HepG2 (cell line): ENCODE measurements around the gene NEDD4. TPM values are rescaled to one million over a fixed set of nuclear protein-coding genes. Genes with fewer than 3 reads are reported as not detected.

ENCODE experiments used
- ATAC-seq: fragments of 200-7000 bp; cut with Tn5 transposase; 3 replicates; pipeline ENCODE4 v1.9.1; 2020; ENCODE audit warnings: mild to moderate bottlenecking, moderate library complexity
- BruUV-seq: library from RNA; stranded (reverse); fragments of 400-500 nt; replicated peaks from 2 replicates; lab custom pipeline; 2021; lab: Mats Ljungman, UMichigan
- CTCF ChIA-PET: fragments of 300-600 bp; formaldehyde crosslinking; extraction: SDS; loops from one replicate; lab custom pipeline; 2021; ENCODE audit warnings: low total read pairs, inconsistent platforms, low intra/inter-chr PET ratio; lab: Yijun Ruan, JAX
- POLR2A ChIA-PET: fragments of 350-600 bp; sonication (Branson Sonifier 250); formaldehyde crosslinking; loops from one replicate; lab custom pipeline; 2020; ENCODE audit warnings: antibody characterized with exemption, inconsistent platforms; lab: Yijun Ruan, JAX
- DNase-seq: peaks from one replicate; pipeline ENCODE4 v3.0.0-alpha.2; 2015; ENCODE audit warnings: low spot score
- FAIRE-seq: peaks from 3 replicates; lab custom pipeline; 2011; peaks lifted over from hg19 to GRCh38; lab: Jason Lieb, UNC
- H2AFZ ChIP-seq: one replicate; pipeline ENCODE4 v1.6.1; 2011; ENCODE audit warnings: low read length, inconsistent platforms
- H3K27ac ChIP-seq: fragments of 300-600 bp; 3 replicates; pipeline ENCODE4 v1.8.0; 2011; ENCODE audit warnings: mixed run types, mild to moderate bottlenecking, mixed read lengths, low read length, inconsistent platforms; ENCODE audit not compliant: insufficient read depth; ENCODE audit errors: extremely low read length
- H3K27me3 ChIP-seq, 2 experiments: fragments of 200-600 bp in 1 of 2; 2 replicates in 1 of 2; 3 replicates in 1 of 2; pipeline versions ENCODE4 v1.6.0 to v1.8.0; 2011; ENCODE audit warnings: low read length in 2 of 2, mild to moderate bottlenecking in 2 of 2, moderate library complexity in 2 of 2, inconsistent platforms in 1 of 2; ENCODE audit not compliant: insufficient read depth in 2 of 2, control insufficient read depth in 1 of 2
- H3K36me3 ChIP-seq, 2 experiments: fragments of 200-600 bp in 1 of 2; replicated peaks in 1 of 2; 2 replicates in 1 of 2; 3 replicates in 1 of 2; pipeline versions ENCODE4 v1.5.1 to v1.8.0; 2011; ENCODE audit warnings: low read length in 2 of 2, inconsistent platforms in 1 of 2; ENCODE audit not compliant: insufficient read depth in 2 of 2, control insufficient read depth in 1 of 2
- H3K4me1 ChIP-seq: 2 replicates; pipeline ENCODE4 v1.5.1; 2012; ENCODE audit warnings: low read length, inconsistent platforms; ENCODE audit not compliant: insufficient read depth
- H3K4me2 ChIP-seq: 2 replicates; pipeline ENCODE4 v1.6.0; 2011; ENCODE audit warnings: low read depth, low read length, inconsistent platforms
- H3K4me3 ChIP-seq, 3 experiments: fragments of 200-600 bp in 1 of 3; sonication (generic), shearing (Covaris generic) in 1 of 3; replicated peaks in 1 of 3; 2 replicates each; pipeline ENCODE4 v1.5.1; 2011 to 2016; ENCODE audit warnings: low read length in 3 of 3, inconsistent platforms in 2 of 3, low read depth in 2 of 3, mild to moderate bottlenecking in 2 of 3, control low read depth in 1 of 3, mixed read lengths in 1 of 3; ENCODE audit not compliant: insufficient read depth in 1 of 3
- H3K79me2 ChIP-seq: one replicate; pipeline ENCODE4 v1.6.1; 2011; ENCODE audit warnings: low read length, inconsistent platforms; ENCODE audit not compliant: insufficient read depth
- H3K9ac ChIP-seq: 2 replicates; pipeline ENCODE4 v1.6.0; 2011; ENCODE audit warnings: mild to moderate bottlenecking, low read depth, low read length, inconsistent platforms; ENCODE audit not compliant: insufficient read depth
- H3K9me3 ChIP-seq: 2 replicates; pipeline ENCODE4 v1.5.1; 2012; ENCODE audit warnings: mild to moderate bottlenecking, low read length
- H4K20me1 ChIP-seq: 2 replicates; pipeline ENCODE4 v1.6.0; 2011; ENCODE audit warnings: inconsistent platforms, mild to moderate bottlenecking, low read length, moderate library complexity; ENCODE audit not compliant: insufficient read depth
- ATF7 ChIP-seq, 2 experiments: fragments of 450-650 bp in 1 of 2; sonication (generic) in 1 of 2; formaldehyde crosslinking in 1 of 2; IDR thresholded peaks; 2 replicates each; pipeline versions ENCODE4 v1.4.0 to v1.6.1; 2016 to 2020; ENCODE audit warnings: antibody characterized with exemption in 1 of 2, mild to moderate bottlenecking in 1 of 2, missing genetic modification reagents in 1 of 2
- E2F5 ChIP-seq: sonication (generic); formaldehyde crosslinking; conservative IDR thresholded peaks from 2 replicates; pipeline ENCODE4 v1.4.0; 2020; ENCODE audit warnings: missing genetic modification reagents
- ELF1 ChIP-seq: sonication (generic); formaldehyde crosslinking; IDR thresholded peaks from 2 replicates; pipeline ENCODE4 v1.4.0; 2020; ENCODE audit warnings: missing genetic modification reagents
- MAFG ChIP-seq: sonication (generic); formaldehyde crosslinking; IDR thresholded peaks from 2 replicates; pipeline ENCODE4 v1.5.1; 2020; ENCODE audit warnings: mild to moderate bottlenecking, missing genetic modification reagents
- MXI1 ChIP-seq: IDR thresholded peaks from 3 replicates; pipeline ENCODE4 v1.6.1; 2012; ENCODE audit warnings: low read depth, low read length, inconsistent platforms, borderline replicate concordance
- NFIC ChIP-seq: IDR thresholded peaks from 2 replicates; pipeline ENCODE4 v1.6.1; 2012; ENCODE audit warnings: mild to moderate bottlenecking, low read length, inconsistent platforms
- RARA ChIP-seq: IDR thresholded peaks from 2 replicates; pipeline ENCODE4 v1.6.1; 2016; ENCODE audit warnings: missing genetic modification reagents, missing compliant biosample characterization
- ZEB1 ChIP-seq: IDR thresholded peaks from 2 replicates; pipeline ENCODE4 v1.6.1; 2012; ENCODE audit warnings: mild to moderate bottlenecking, low read depth, inconsistent platforms; ENCODE audit not compliant: insufficient replicate concordance
- ZNF136 ChIP-seq: sonication (generic); formaldehyde crosslinking; IDR thresholded peaks from 2 replicates; pipeline ENCODE4 v1.8.1; 2022; ENCODE audit warnings: low read depth, mild to moderate bottlenecking, moderate library complexity, missing genetic modification reagents
- ZNF232 ChIP-seq: sonication (generic); formaldehyde crosslinking; IDR thresholded peaks from 2 replicates; pipeline ENCODE4 v1.4.0; 2020; ENCODE audit warnings: missing genetic modification reagents, borderline replicate concordance
- ZNF329 ChIP-seq: sonication (generic); formaldehyde crosslinking; IDR thresholded peaks from 2 replicates; pipeline ENCODE4 v1.9.0; 2021; ENCODE audit warnings: low read depth, mild to moderate bottlenecking, missing genetic modification reagents
- ZNF354B ChIP-seq: sonication (generic); formaldehyde crosslinking; IDR thresholded peaks from 2 replicates; pipeline ENCODE4 v1.8.0; 2022; ENCODE audit warnings: mild to moderate bottlenecking, missing genetic modification reagents
- ZNF788 ChIP-seq: sonication (generic); formaldehyde crosslinking; IDR thresholded peaks from 2 replicates; pipeline ENCODE4 v1.5.0; 2020; ENCODE audit warnings: mild to moderate bottlenecking, missing genetic modification reagents, borderline replicate concordance
- ZNF83 ChIP-seq: sonication (generic); formaldehyde crosslinking; IDR thresholded peaks from 2 replicates; pipeline ENCODE4 v1.4.0; 2020; ENCODE audit warnings: missing genetic modification reagents, mild to moderate bottlenecking, borderline replicate concordance
- WGBS: methylation state at CpG from one replicate; pipeline ENCODE4 v1.1.6; 2017; ENCODE audit warnings: low lambda C conversion rate; 5-methylcytosine and 5-hydroxymethylcytosine counted together
- in situ Hi-C: cut with HindIII; loops from 2 replicates; pipeline ENCODE4 v1.10.0; 2017; ENCODE audit warnings: low pct_unique_long_range_greater_than_20kb; ENCODE audit not compliant: extremely low pct_ligation_motif_present
- intact Hi-C: fragments of 100-400 bp; cut with micrococcal nuclease; formaldehyde crosslinking; loops from one replicate; pipeline ENCODE4 v1.10.0; 2022; ENCODE audit not compliant: unreplicated experiment
- polyA plus RNA-seq, 8 experiments: library from polyadenylated mRNA; depleted of rRNA in 3 of 8; stranded (reverse) in 7 of 8; unstranded in 1 of 8; fragments of >200 nt; fragmentation: Illumina TruSeq in 4 of 8; extraction: Trizol in 4 of 8; gene quantifications; 2 replicates each; pipeline versions ENCODE4 v1.2.1 to v1.2.3, GENCODE V29; 2011 to 2016; ENCODE audit warnings: low read depth in 4 of 8, missing spikeins in 1 of 8, mixed read lengths in 1 of 8; ENCODE audit not compliant: insufficient read depth in 1 of 8
- total RNA-seq, 5 experiments: library from RNA; depleted of rRNA; stranded (reverse); fragments of >200 nt; fragmentation: Illumina TruSeq; extraction: Trizol; gene quantifications; 2 replicates each; pipeline ENCODE4 v1.2.3, GENCODE V29; 2016; ENCODE audit warnings: low read depth in 1 of 5
- TF ChIP-seq, protein P1 (sequence below): sonication (generic); formaldehyde crosslinking; IDR thresholded peaks from 2 replicates; pipeline ENCODE4 v1.4.0; 2020; ENCODE audit warnings: missing genetic modification reagents

Gene NEDD4
- total and polyA plus RNA-seq, 2 of the 13 experiments (the other 11 are each of a cell fraction or from before 2014, with no cell fraction given), result 10.4 to 13.0 TPM

GRCh38 chr15:55860468-55860867 lies 132.9 kb downstream of the NEDD4 start:
- 91% methylated on average over 6 of the region's 6 CpGs for WGBS
- Histone ChIP-seq H4K20me1 (no peaks in the 10 kb centered on the region), H3K27ac (no peak overlapping the region), H3K79me2 (no peaks in the 10 kb centered on the region), H3K36me3 (peaks cover 3 to 35% of the 10 kb centered on the region in 2 experiments; a peak in 4 of 5 replicates), H3K27me3 (no peaks in the 10 kb centered on the region), H3K4me3 (no peak overlapping the region), H3K9me3 (no peaks in the 10 kb centered on the region), H3K4me1 (no peaks in the 10 kb centered on the region), H3K9ac (no peak overlapping the region)
- intact Hi-C loops, result no loop called here
- CTCF ChIA-PET, result no interaction called here
- no TSS peak for BruUV-seq
- DNase-seq (no peak), FAIRE-seq (no peak), ATAC-seq (no peak)
- TF ChIP-seq MXI1, result no peak
- no peak for TF ChIP-seq ZNF232 (CRISPR knock-in tag)
- no peak for TF ChIP-seq ZNF788 (CRISPR knock-in tag)
- no peak for TF ChIP-seq ZNF136 (CRISPR knock-in tag)
- no peak for TF ChIP-seq ZNF354B (CRISPR knock-in tag)
- TF ChIP-seq RARA (CRISPR knock-in tag), result no peak
- TF ChIP-seq ZEB1, result no peak
- TF ChIP-seq ZNF83 (CRISPR knock-in tag), result no peak
- no peak for TF ChIP-seq MAFG
- TF ChIP-seq, all 625 proteins: peak for 0
- no peak overlapping the region for H2AFZ ChIP-seq
- in situ Hi-C loops, result no loop called here
- H3K4me2 ChIP-seq, result no peak overlapping the region
- POLR2A ChIA-PET, result no interaction called here

DNA sequence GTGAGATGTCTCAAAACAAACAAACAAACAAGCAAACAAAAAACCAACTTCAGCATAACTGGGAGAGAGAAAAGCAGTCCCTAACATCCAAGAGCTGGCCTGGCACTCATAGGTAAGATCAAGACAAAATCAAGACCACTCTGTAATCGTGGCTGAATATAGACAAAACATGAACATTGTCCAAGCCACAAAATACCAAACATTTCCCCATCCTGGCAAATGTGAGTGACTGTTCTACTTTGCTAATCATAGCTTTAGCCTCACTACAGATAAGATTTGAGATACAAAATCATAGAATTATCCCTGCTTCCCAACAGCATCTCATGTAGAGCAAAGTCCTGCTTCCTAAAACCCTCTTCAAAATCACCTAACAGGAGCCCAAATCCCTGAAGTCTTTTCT lies 133.7 kb downstream of the NEDD4 start:
- WGBS, result 100% methylated on average over 1 of the region's 1 CpG
- no peak for DNase-seq
- Histone ChIP-seq H3K27ac (no peak overlapping the region), H3K4me3 (no peak overlapping the region), H3K27me3 (no peaks in the 10 kb centered on the region), H3K4me1 (no peaks in the 10 kb centered on the region), H3K36me3 (peaks cover 3 to 38% of the 10 kb centered on the region in 2 experiments; a peak in 4 of 5 replicates), H2AFZ (no peak overlapping the region), H3K79me2 (no peaks in the 10 kb centered on the region), H4K20me1 (no peaks in the 10 kb centered on the region), H3K9ac (no peak overlapping the region), H3K4me2 (no peak overlapping the region), H3K9me3 (no peaks in the 10 kb centered on the region)
- ATAC-seq, result no peak
- no TSS peak for BruUV-seq
- intact Hi-C loops (no loop called here), in situ Hi-C loops (no loop called here)
- FAIRE-seq, result no peak
- ChIA-PET CTCF (no interaction called here), POLR2A (no interaction called here)
- TF ChIP-seq ZNF329 (CRISPR knock-in tag) (no peak), NFIC (no peak), ELF1 (CRISPR knock-in tag) (no peak), ATF7 (IDR thresholded peaks at IDR 0.05) (no peak), ATF7 (CRISPR knock-in tag; IDR thresholded peaks at IDR 0.05) (no peak), E2F5 (no peak)
- TF ChIP-seq, protein P1, sequence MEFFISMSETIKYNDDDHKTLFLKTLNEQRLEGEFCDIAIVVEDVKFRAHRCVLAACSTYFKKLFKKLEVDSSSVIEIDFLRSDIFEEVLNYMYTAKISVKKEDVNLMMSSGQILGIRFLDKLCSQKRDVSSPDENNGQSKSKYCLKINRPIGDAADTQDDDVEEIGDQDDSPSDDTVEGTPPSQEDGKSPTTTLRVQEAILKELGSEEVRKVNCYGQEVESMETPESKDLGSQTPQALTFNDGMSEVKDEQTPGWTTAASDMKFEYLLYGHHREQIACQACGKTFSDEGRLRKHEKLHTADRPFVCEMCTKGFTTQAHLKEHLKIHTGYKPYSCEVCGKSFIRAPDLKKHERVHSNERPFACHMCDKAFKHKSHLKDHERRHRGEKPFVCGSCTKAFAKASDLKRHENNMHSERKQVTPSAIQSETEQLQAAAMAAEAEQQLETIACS (CRISPR knock-in tag), result no peak
